ENCODE data around the gene HEY2. TPM values are rescaled to one million over a fixed set of nuclear protein-coding genes. Genes with fewer than 3 reads are reported as not detected.

Gene HEY2
- total and polyA plus RNA-seq, 8 donors, result 0.83 to 3.8 (median 1.2) TPM; not detected in 2

DNA sequence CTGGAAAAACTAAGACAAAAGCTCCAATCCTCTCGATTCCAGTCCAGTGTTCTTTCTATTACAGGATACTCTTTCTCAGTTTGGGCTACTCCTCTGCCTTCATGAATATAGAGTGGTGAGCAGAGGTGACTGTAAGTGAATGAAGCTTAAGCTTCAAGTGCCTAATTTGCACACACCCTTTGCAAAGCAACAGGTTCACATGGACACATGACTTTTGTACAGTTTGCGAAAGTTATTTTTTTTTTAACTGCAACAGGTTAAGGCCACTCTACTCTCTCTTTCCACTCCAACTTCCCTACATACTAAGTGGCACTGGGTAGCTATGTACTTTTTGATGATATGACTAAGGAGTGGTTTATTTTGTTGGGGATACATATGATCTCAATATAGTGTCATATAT lies 19.4 kb upstream of the HEY2 start:
- Histone ChIP-seq H3K27ac (no peak overlapping the region), H3K27me3 (peaks cover 0 to 8% (median 0%) of the 10 kb centered on the region in 3 donors), H3K36me3 (no peaks in the 10 kb centered on the region), H3K9me3 (peaks cover 0 to 4% (median 0%) of the 10 kb centered on the region in 4 donors), H3K4me3 (no peak overlapping the region), H3K4me1 (no peaks in the 10 kb centered on the region)
- intact Hi-C loops (cut with DNase I; ENCODE audit: low total_unique reads), result no loop called here
- WGBS, 5 donors, result 66 to 77% (median 75%) methylated on average over 2 of the region's 2 CpGs
- no peak for TF ChIP-seq POLR2AphosphoS5 (IDR thresholded peaks at IDR 0.05)
- TF ChIP-seq EP300 (IDR thresholded peaks at IDR 0.05), result no peak
- TF ChIP-seq POLR2A (IDR thresholded peaks at IDR 0.05), result no peak
- TF ChIP-seq, protein P1, sequence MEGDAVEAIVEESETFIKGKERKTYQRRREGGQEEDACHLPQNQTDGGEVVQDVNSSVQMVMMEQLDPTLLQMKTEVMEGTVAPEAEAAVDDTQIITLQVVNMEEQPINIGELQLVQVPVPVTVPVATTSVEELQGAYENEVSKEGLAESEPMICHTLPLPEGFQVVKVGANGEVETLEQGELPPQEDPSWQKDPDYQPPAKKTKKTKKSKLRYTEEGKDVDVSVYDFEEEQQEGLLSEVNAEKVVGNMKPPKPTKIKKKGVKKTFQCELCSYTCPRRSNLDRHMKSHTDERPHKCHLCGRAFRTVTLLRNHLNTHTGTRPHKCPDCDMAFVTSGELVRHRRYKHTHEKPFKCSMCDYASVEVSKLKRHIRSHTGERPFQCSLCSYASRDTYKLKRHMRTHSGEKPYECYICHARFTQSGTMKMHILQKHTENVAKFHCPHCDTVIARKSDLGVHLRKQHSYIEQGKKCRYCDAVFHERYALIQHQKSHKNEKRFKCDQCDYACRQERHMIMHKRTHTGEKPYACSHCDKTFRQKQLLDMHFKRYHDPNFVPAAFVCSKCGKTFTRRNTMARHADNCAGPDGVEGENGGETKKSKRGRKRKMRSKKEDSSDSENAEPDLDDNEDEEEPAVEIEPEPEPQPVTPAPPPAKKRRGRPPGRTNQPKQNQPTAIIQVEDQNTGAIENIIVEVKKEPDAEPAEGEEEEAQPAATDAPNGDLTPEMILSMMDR (IDR thresholded peaks at IDR 0.05), result no peak
- no peak for DNase-seq

DNA sequence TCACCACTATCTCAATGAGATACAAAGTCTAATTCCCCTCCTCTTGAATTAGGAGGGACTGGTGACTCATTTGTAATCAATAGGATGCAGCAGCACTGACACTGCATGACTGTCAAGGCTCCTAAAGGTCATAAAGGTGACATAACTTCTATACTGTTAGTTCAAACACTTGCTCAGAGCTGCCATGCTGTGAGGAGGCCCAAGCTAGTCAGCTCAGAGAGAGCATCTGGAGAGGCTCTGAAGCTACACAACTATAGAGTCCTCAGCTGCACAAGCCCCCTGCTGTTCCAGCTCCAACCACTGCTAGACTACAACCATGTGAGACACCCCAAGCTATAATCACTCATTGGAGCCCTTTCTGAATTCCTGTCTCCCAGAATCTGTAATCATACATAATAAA lies 17.0 kb upstream of the HEY2 start:
- TF ChIP-seq POLR2AphosphoS5 (IDR thresholded peaks at IDR 0.05), result no peak
- TF ChIP-seq EP300 (IDR thresholded peaks at IDR 0.05), result no peak
- TF ChIP-seq POLR2A (IDR thresholded peaks at IDR 0.05), result no peak
- TF ChIP-seq, protein P1 (IDR thresholded peaks at IDR 0.05), result no peak
- H3K4me3 ChIP-seq, result no peak overlapping the region
- no peaks in the 10 kb centered on the region for H3K36me3 ChIP-seq
- no peak overlapping the region for H3K27ac ChIP-seq
- intact Hi-C loops (cut with DNase I; ENCODE audit: low total_unique reads), result no loop called here
- DNase-seq, result no peak
- peaks cover 0 to 4% (median 0%) of the 10 kb centered on the region in 4 donors for H3K9me3 ChIP-seq
- peaks cover 0 to 8% (median 0%) of the 10 kb centered on the region in 3 donors for H3K27me3 ChIP-seq
- H3K4me1 ChIP-seq, result no peaks in the 10 kb centered on the region

DNA sequence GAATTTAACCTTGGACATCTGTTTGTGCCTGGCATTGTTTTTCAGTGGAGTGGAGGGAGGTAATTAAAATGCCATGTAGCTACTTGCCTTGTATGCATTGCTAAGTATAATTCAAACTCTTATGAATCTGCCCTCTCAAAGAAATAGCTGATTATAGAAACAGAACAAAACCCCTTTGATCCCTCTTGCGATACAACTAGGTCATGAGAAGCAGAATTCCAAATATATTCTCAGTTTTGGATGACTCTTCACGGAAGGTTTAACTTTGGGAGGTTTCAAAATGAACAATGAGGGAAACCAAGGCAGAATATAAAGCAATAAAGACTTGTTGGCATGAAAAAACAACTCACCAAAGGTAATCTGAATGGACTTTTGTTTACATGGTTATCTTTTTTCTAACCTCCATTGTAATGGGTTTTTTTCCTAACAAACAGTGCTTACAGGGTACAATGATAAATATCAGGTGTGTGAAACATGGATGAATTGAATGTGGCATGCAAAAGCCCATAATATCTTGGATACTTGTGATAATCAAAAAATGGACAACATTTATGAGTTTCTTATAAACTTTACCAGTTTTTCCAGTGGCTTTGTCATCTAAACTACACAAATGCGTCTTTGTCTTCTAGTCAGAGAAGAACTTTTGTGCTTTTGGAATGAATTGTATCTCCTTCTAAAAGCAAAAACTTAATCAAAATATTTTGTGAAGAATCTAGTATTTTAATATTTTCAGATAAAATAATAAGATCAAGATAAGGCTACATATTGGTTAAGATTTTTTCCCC lies 15.7 kb upstream of the HEY2 start:
- 74 to 90% (median 83%) methylated on average over 3 of the region's 3 CpGs for WGBS, 5 donors
- Histone ChIP-seq H3K4me1 (no peaks in the 10 kb centered on the region), H3K36me3 (no peaks in the 10 kb centered on the region), H3K9me3 (peaks cover 0 to 4% (median 0%) of the 10 kb centered on the region in 4 donors), H3K4me3 (no peak overlapping the region), H3K27ac (no peak overlapping the region), H3K27me3 (peaks cover 0 to 8% (median 0%) of the 10 kb centered on the region in 3 donors)
- intact Hi-C loops (cut with DNase I; ENCODE audit: low total_unique reads), result no loop called here
- TF ChIP-seq POLR2AphosphoS5 (IDR thresholded peaks at IDR 0.05), result no peak
- no peak for TF ChIP-seq EP300 (IDR thresholded peaks at IDR 0.05)
- TF ChIP-seq, protein P1 (IDR thresholded peaks at IDR 0.05), result no peak
- TF ChIP-seq POLR2A (IDR thresholded peaks at IDR 0.05), result no peak
- DNase-seq, result no peak

DNA sequence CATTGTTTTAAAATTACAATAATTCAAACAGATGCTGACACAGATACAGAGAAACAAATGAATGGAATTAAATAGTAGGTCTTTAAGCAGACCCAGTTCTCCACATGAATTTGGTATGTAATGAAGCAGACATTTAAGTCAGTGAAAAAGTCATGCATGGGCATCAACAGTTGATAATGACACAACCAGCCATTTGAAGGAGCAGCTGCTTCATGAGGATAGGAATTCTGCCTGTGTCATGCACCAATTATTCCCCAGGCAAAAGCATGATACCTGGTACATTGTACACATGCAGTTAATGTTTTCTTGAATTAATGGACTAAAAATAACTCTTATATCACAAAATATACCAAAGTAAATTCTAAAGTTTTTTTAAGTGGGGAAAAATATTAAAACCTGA lies 11.2 kb upstream of the HEY2 start:
- TF ChIP-seq EP300 (IDR thresholded peaks at IDR 0.05) (no peak), POLR2AphosphoS5 (IDR thresholded peaks at IDR 0.05) (no peak), POLR2A (IDR thresholded peaks at IDR 0.05) (no peak)
- TF ChIP-seq, protein P1 (IDR thresholded peaks at IDR 0.05), result no peak
- intact Hi-C loops (cut with DNase I; ENCODE audit: low total_unique reads), result no loop called here
- no peak overlapping the region for H3K27ac ChIP-seq

More for the DNA sequence above, 11.2 kb upstream of the HEY2 start:
- no peak for DNase-seq
- H3K9me3 ChIP-seq, result no peaks in the 10 kb centered on the region
- no peak overlapping the region for H3K4me3 ChIP-seq
- no peaks in the 10 kb centered on the region for H3K4me1 ChIP-seq
- peaks cover 0 to 8% (median 0%) of the 10 kb centered on the region in 3 donors for H3K27me3 ChIP-seq
- H3K36me3 ChIP-seq, result no peaks in the 10 kb centered on the region
